Measurements from ENCODE around the gene RABGAP1L.

The RABGAP1L gene

DNA sequence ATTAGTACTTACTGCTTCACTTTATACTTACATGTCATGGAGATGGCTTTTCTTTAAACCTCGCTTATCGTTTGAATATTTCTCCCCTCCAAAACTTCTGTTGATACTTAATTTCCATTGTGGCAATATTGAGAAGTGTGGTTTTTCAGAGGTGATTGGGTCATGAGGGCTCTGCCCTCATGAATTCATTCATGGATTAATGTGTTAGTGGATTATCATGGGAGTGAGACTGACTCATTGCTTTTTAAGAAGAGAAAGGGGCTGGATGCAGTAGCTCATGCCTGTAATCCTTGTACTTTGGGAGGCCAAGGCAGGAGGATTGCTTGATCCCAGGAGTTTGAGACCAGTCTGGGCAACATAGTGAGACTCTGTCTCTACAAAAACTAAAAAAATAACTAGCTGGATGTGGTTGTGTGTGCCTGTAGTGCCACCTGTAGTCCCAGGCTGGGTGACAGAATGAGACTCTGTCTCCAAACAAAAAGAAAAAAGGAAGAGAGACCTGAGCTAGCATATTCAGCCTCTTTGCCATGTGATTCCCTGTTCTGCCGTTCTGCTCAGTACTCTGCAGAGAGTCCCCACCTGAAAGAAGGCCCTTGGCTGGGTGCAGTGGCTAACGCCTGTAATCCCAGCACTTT is 30.2 kb downstream of the RABGAP1L start:
- Histone ChIP-seq H3K36me3 (ENCODE audit: insufficient read depth, low read length) (no peaks in the 10 kb centered on the region), H3K9me3 (ENCODE audit: insufficient read depth, low read depth, low read length) (peaks cover 7% of the 10 kb centered on the region; the same call in 1 of the 2 replicates), H3K4me2 (ENCODE audit: low read depth, low read length, poor library complexity, severe bottlenecking) (no peak overlapping the region), H3K4me3 (ENCODE audit: low read length, poor library complexity, severe bottlenecking) (no peak overlapping the region), H3K79me2 (ENCODE audit: insufficient read depth, low read length) (peaks cover 64% of the 10 kb centered on the region), H3K4me1 (ENCODE audit: insufficient read depth, low read length, poor library complexity, severe bottlenecking) (peaks cover 2% of the 10 kb centered on the region), H4K20me1 (ENCODE audit: insufficient read depth, low read length, poor library complexity, severe bottlenecking) (no peaks in the 10 kb centered on the region), H3K27me3 (ENCODE audit: insufficient read depth, low read length, poor library complexity, severe bottlenecking) (no peaks in the 10 kb centered on the region), H3F3A (ENCODE audit: low read depth) (0 out of 2 replicates have a peak, but pooled peaks cover 3% of the 10 kb centered on the region), H3K9me2 (replicated peaks; ENCODE audit: low read depth, low read length) (no peaks in the 10 kb centered on the region), H3K9ac (ENCODE audit: low read depth, low read length, poor library complexity, severe bottlenecking) (no peak overlapping the region), H2AFZ (ENCODE audit: low read length) (no peak overlapping the region)
- TF ChIP-seq EZH2phosphoT487 (IDR thresholded peaks at IDR 0.05; ENCODE audit: borderline replicate concordance), result no peak
- no peak; the same call in 1 of the 2 replicates for TF ChIP-seq CTCF (conservative IDR thresholded peaks at IDR 0.05; ENCODE audit: low read length)

DNA sequence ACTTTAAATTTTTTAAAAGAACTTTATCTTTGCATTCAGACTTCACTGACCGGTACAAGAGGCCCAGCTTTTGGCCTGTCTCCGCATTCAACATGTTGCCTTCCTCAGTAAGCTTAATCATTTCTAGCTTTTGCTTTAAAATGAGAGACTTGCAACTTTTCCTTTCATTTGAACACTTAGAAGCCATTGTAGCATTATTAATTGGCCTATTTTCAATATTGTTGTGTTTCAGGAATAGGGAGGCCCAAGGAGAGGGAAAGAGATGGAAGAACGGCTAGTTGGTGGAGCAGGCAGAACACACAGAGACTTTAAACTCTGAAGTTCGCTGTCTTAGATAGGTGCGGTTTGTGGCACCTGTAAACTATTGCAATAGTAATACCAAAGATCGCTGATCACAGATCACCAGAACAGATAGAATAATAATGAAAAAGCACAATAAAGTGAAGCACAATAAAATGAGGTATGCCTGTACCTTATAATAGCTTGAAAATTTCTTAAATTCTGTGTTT is 31.4 kb downstream of the RABGAP1L start:
- Histone ChIP-seq H3K9me3 (ENCODE audit: insufficient read depth, low read depth, low read length) (peaks cover 7% of the 10 kb centered on the region; the same call in 1 of the 2 replicates), H3K4me2 (ENCODE audit: low read depth, low read length, poor library complexity, severe bottlenecking) (no peak overlapping the region), H4K20me1 (ENCODE audit: insufficient read depth, low read length, poor library complexity, severe bottlenecking) (peaks cover 5% of the 10 kb centered on the region), H3K9me2 (replicated peaks; ENCODE audit: low read depth, low read length) (no peaks in the 10 kb centered on the region), H3F3A (ENCODE audit: low read depth) (0 out of 2 replicates have a peak, but pooled peaks cover 3% of the 10 kb centered on the region), H2AFZ (ENCODE audit: low read length) (no peak overlapping the region), H3K4me3 (ENCODE audit: low read length, poor library complexity, severe bottlenecking) (no peak overlapping the region), H3K79me2 (ENCODE audit: insufficient read depth, low read length) (peaks cover 60% of the 10 kb centered on the region), H3K9ac (ENCODE audit: low read depth, low read length, poor library complexity, severe bottlenecking) (no peak overlapping the region), H3K4me1 (ENCODE audit: insufficient read depth, low read length, poor library complexity, severe bottlenecking) (peaks cover 8% of the 10 kb centered on the region), H3K27me3 (ENCODE audit: insufficient read depth, low read length, poor library complexity, severe bottlenecking) (no peaks in the 10 kb centered on the region), H3K36me3 (ENCODE audit: insufficient read depth, low read length) (no peaks in the 10 kb centered on the region)
- TF ChIP-seq EZH2phosphoT487 (IDR thresholded peaks at IDR 0.05; ENCODE audit: borderline replicate concordance) (no peak), CTCF (conservative IDR thresholded peaks at IDR 0.05; ENCODE audit: low read length) (no peak)

- Histone ChIP-seq H3K9me3 (ENCODE audit: insufficient read depth, low read depth, low read length) (peaks cover 7% of the 10 kb centered on the region; the same call in 1 of the 2 replicates), H3K27me3 (ENCODE audit: insufficient read depth, low read length, poor library complexity, severe bottlenecking) (no peaks in the 10 kb centered on the region), H3K4me1 (ENCODE audit: insufficient read depth, low read length, poor library complexity, severe bottlenecking) (peaks cover 8% of the 10 kb centered on the region), H3K36me3 (ENCODE audit: insufficient read depth, low read length) (no peaks in the 10 kb centered on the region), H3K4me3 (ENCODE audit: low read length, poor library complexity, severe bottlenecking) (no peak overlapping the region), H2AFZ (ENCODE audit: low read length) (no peak overlapping the region), H3F3A (ENCODE audit: low read depth) (0 out of 2 replicates have a peak, but pooled peaks cover 3% of the 10 kb centered on the region), H3K9ac (ENCODE audit: low read depth, low read length, poor library complexity, severe bottlenecking) (no peak overlapping the region), H4K20me1 (ENCODE audit: insufficient read depth, low read length, poor library complexity, severe bottlenecking) (peaks cover 5% of the 10 kb centered on the region), H3K4me2 (ENCODE audit: low read depth, low read length, poor library complexity, severe bottlenecking) (no peak overlapping the region), H3K9me2 (replicated peaks; ENCODE audit: low read depth, low read length) (no peaks in the 10 kb centered on the region), H3K79me2 (ENCODE audit: insufficient read depth, low read length) (peaks cover 59% of the 10 kb centered on the region)
- TF ChIP-seq CTCF (conservative IDR thresholded peaks at IDR 0.05; ENCODE audit: low read length), result no peak
Measured at GRCh38 chr1:174191349-174191862, 32.1 kb downstream of the RABGAP1L start.
